WTC11 (cell line): ENCODE data around the gene NBAS. TPM values are rescaled to one million over a fixed set of nuclear protein-coding genes. Genes with fewer than 3 reads are reported as not detected.

Source experiments
- ATAC-seq: fragments of 200-7000 bp; cut with Tn5 transposase; 2 replicates; pipeline ENCODE4 v1.10.0; 2021; ENCODE audit warnings: mild to moderate bottlenecking, moderate library complexity
- CTCF ChIA-PET: fragments of 300-600 bp; sonication (Branson Sonifier 250); formaldehyde crosslinking; loops from one replicate; lab custom pipeline; 2021; ENCODE audit warnings: antibody characterized with exemption; lab: Charles Lee
- POLR2A ChIA-PET: fragments of 350-600 bp; sonication (Branson Sonifier 250); formaldehyde crosslinking; loops from one replicate; lab custom pipeline; 2021; ENCODE audit warnings: antibody characterized with exemption; lab: Charles Lee
- DNase-seq: peaks from one replicate; pipeline ENCODE4 v3.0.0; 2021; ENCODE audit warnings: low spot score
- H3K27ac Mint-ChIP-seq: 2 replicates; pipeline ENCODE4 v1.8.0; 2021; ENCODE audit warnings: mixed read lengths
- H3K27me3 Mint-ChIP-seq: 2 replicates; pipeline ENCODE4 v1.8.0; 2021; ENCODE audit warnings: low read depth, mild to moderate bottlenecking, moderate library complexity, mixed read lengths
- H3K36me3 Mint-ChIP-seq: 2 replicates; pipeline ENCODE4 v1.8.0; 2021; ENCODE audit warnings: mixed read lengths
- H3K4me1 Mint-ChIP-seq: 2 replicates; pipeline ENCODE4 v1.8.0; 2022; ENCODE audit warnings: mixed read lengths
- H3K4me3 Mint-ChIP-seq: 2 replicates; pipeline ENCODE4 v1.8.0; 2021; ENCODE audit warnings: mild to moderate bottlenecking, moderate library complexity, mixed read lengths
- H3K9me3 Mint-ChIP-seq: 2 replicates; pipeline ENCODE4 v1.8.0; 2021; ENCODE audit warnings: mixed read lengths
- ARID4B ChIP-seq: sonication (generic); formaldehyde crosslinking; IDR thresholded peaks from 2 replicates; pipeline ENCODE4 v1.8.0; 2023; ENCODE audit warnings: missing genetic modification reagents, mild to moderate bottlenecking, borderline replicate concordance
- E2F1 ChIP-seq: sonication (generic); formaldehyde crosslinking; IDR thresholded peaks from 2 replicates; pipeline ENCODE4 v1.8.0; 2022; ENCODE audit warnings: mild to moderate bottlenecking, missing genetic modification reagents
- ERG ChIP-seq: fragments of 250-450 bp; sonication (Bioruptor Pico); IDR thresholded peaks from 2 replicates; pipeline ENCODE4 v1.8.0; 2021; ENCODE audit warnings: mild to moderate bottlenecking
- ESRRA ChIP-seq: sonication (generic); formaldehyde crosslinking; IDR thresholded peaks from 2 replicates; pipeline ENCODE4 v1.8.1; 2022; ENCODE audit warnings: mild to moderate bottlenecking, missing genetic modification reagents, borderline replicate concordance
- FOXP4 ChIP-seq: sonication (generic); formaldehyde crosslinking; IDR thresholded peaks from 2 replicates; pipeline ENCODE4 v1.8.0; 2022; ENCODE audit warnings: mild to moderate bottlenecking, missing genetic modification reagents
- GRHL2 ChIP-seq: fragments of 250-450 bp; sonication (Bioruptor Pico); IDR thresholded peaks from 2 replicates; pipeline ENCODE4 v1.8.0; 2022; ENCODE audit warnings: mild to moderate bottlenecking, moderate library complexity; ENCODE audit not compliant: insufficient replicate concordance, severe bottlenecking
- MXD4 ChIP-seq: fragments of 250-450 bp; sonication (Bioruptor Pico); IDR thresholded peaks from 2 replicates; pipeline ENCODE4 v1.8.0; 2021; ENCODE audit warnings: mild to moderate bottlenecking, moderate library complexity, borderline replicate concordance
- NFYB ChIP-seq: sonication (generic); formaldehyde crosslinking; conservative IDR thresholded peaks from 2 replicates; pipeline ENCODE4 v1.8.0; 2022; ENCODE audit warnings: low read depth, missing genetic modification reagents
- PRDM15 ChIP-seq: sonication (generic); formaldehyde crosslinking; IDR thresholded peaks from 2 replicates; pipeline ENCODE4 v1.8.0; 2022; ENCODE audit warnings: missing genetic modification reagents
- TEAD4 ChIP-seq: sonication (generic); formaldehyde crosslinking; IDR thresholded peaks from 2 replicates; pipeline ENCODE4 v1.8.0; 2022; ENCODE audit warnings: mild to moderate bottlenecking, missing genetic modification reagents
- ZBTB43 ChIP-seq: sonication (generic); formaldehyde crosslinking; IDR thresholded peaks from 2 replicates; pipeline ENCODE4 v1.8.1; 2023; ENCODE audit warnings: mild to moderate bottlenecking, missing genetic modification reagents
- total RNA-seq: library from RNA; stranded (reverse); gene quantifications from 3 replicates; pipeline ENCODE4 v1.2.3, GENCODE V29; 2021

The NBAS gene
- total RNA-seq, 1 experiment from 2014 or later: 32.3 TPM

- peak; percentile 87; the same call in 1 of the 2 replicates for TF ChIP-seq ARID4B (CRISPR knock-in tag)
- TF ChIP-seq FOXP4 (CRISPR knock-in tag): peak; percentile 87; the same call in 1 of the 2 replicates
- no peak for TF ChIP-seq MXD4
- peak; percentile 33; the same call in 1 of the 2 replicates for TF ChIP-seq E2F1 (CRISPR knock-in tag)
- TF ChIP-seq ESRRA: peak; percentile 74; the same call in 1 of the 2 replicates
- no peak for TF ChIP-seq TEAD4 (CRISPR knock-in tag)
- 0 out of 2 replicates have a peak, but pooled peaks have one; percentile 66 for TF ChIP-seq ZBTB43 (CRISPR knock-in tag)
- TF ChIP-seq NFYB: 0 out of 2 replicates have a peak, but pooled peaks have one; percentile 11
- TF ChIP-seq ERG (CRISPR knock-in tag): no peak
- TF ChIP-seq, all 79 proteins: peak for 40
These were observed 30.7 kb upstream of the NBAS start, which contains the start of gene DDX1 (continued) for GRCh38 chr2:15591692-15592463.

- CTCF ChIA-PET: interaction anchor here (1.0 kb wide), 1 partner anchor 14 kb away, joined by 5 read pairs; no protein-coding TSS in a partner anchor
- no peaks in the 10 kb centered on the region for H3K9me3 Mint-ChIP-seq
- TF ChIP-seq GRHL2 (no peak), PRDM15 (CRISPR knock-in tag) (0 out of 2 replicates have a peak, but pooled peaks have one; percentile 50)
- H3K27me3 Mint-ChIP-seq: no peaks in the 10 kb centered on the region; the same call in 1 of the 2 replicates
- no peak for DNase-seq
- peak overlapping the region; percentile 29 for H3K27ac Mint-ChIP-seq
- peak overlapping the region; percentile 87 for H3K4me3 Mint-ChIP-seq
- POLR2A ChIA-PET: interaction anchor here (0.5 kb wide), 1 partner anchor 9 kb away, joined by 3 read pairs; no protein-coding TSS in a partner anchor
- peaks cover 16% of the 10 kb centered on the region for H3K36me3 Mint-ChIP-seq
- peaks cover 16% of the 10 kb centered on the region for H3K4me1 Mint-ChIP-seq
- peak; percentile 37; the same call in 1 of the 2 replicates for ATAC-seq
These were observed 30.2 kb upstream of the NBAS start for GRCh38 chr2:15591373-15591691.
